PC-3 (cell line): Measurements from ENCODE around the gene SPNS3. TPM values are rescaled to one million over a fixed set of nuclear protein-coding genes. Genes with fewer than 3 reads are reported as not detected.

Experiments used
- ATAC-seq: fragments of 200-7000 bp; cut with Tn5 transposase; 2 replicates; pipeline ENCODE4 v1.9.1; 2020; ENCODE audit warnings: mild to moderate bottlenecking, moderate library complexity
- BruUV-seq: library from RNA; stranded (reverse); fragments of 400-500 nt; replicated peaks from 2 replicates; lab custom pipeline; 2021; lab: Mats Ljungman, UMichigan
- CTCF ChIA-PET: fragments of 300-600 bp; sonication (Branson Sonifier 250); formaldehyde crosslinking; loops from one replicate; lab custom pipeline; 2022; ENCODE audit warnings: antibody characterized with exemption; lab: Charles Lee
- POLR2A ChIA-PET: fragments of 300-600 bp; sonication (Branson Sonifier 250); formaldehyde crosslinking; loops from one replicate; lab custom pipeline; 2022; ENCODE audit warnings: antibody characterized with exemption; ENCODE audit not compliant: unreplicated experiment; lab: Charles Lee
- DNase-seq: peaks from one replicate; pipeline ENCODE4 v3.0.0-alpha.2; 2015
- H2AFZ ChIP-seq: fragments of 300-600 bp; sonication (generic); 2 replicates; pipeline ENCODE4 v1.6.0; 2016; ENCODE audit warnings: antibody characterized with exemption, low read length
- H3F3A ChIP-seq: fragments of 300-600 bp; sonication (generic); one replicate; pipeline ENCODE4 v1.6.0; 2017; ENCODE audit warnings: antibody characterized with exemption, low read length, control low read depth, mild to moderate bottlenecking; ENCODE audit not compliant: unreplicated experiment
- H3K27ac ChIP-seq: fragments of 300-600 bp; sonication (generic); 2 replicates; pipeline ENCODE4 v1.5.1; 2016; ENCODE audit warnings: mild to moderate bottlenecking, low read length
- H3K27me3 ChIP-seq: fragments of 300-600 bp; sonication (generic); 2 replicates; pipeline ENCODE4 v1.6.1; 2016; ENCODE audit warnings: low read length, mixed read lengths
- H3K36me3 ChIP-seq: fragments of 300-600 bp; sonication (generic); 2 replicates; pipeline ENCODE4 v1.6.1; 2016; ENCODE audit warnings: low read depth, mixed run types, low read length, mixed read lengths
- H3K4me1 ChIP-seq: fragments of 300-600 bp; sonication (generic); 2 replicates; pipeline ENCODE4 v1.5.1; 2016; ENCODE audit warnings: low read length; ENCODE audit not compliant: insufficient read depth
- H3K4me2 ChIP-seq: fragments of 300-600 bp; sonication (generic); 2 replicates; pipeline ENCODE4 v1.6.0; 2016; ENCODE audit warnings: low read length
- H3K4me3 ChIP-seq: fragments of 300-600 bp; sonication (generic); 2 replicates; pipeline ENCODE4 v1.5.1; 2016; ENCODE audit warnings: mild to moderate bottlenecking, low read length, mixed read lengths
- H3K79me2 ChIP-seq: fragments of 300-600 bp; sonication (generic); 2 replicates; pipeline ENCODE4 v1.6.1; 2017; ENCODE audit warnings: low read length, mixed read lengths
- H3K9ac ChIP-seq: fragments of 300-600 bp; sonication (generic); 2 replicates; pipeline ENCODE4 v1.6.0; 2016; ENCODE audit warnings: mild to moderate bottlenecking, low read length
- H3K9me2 ChIP-seq: fragments of 300-600 bp; sonication (generic); replicated peaks from 2 replicates; pipeline ENCODE4 v1.6.1; 2016; ENCODE audit warnings: mixed run types, low read length, mixed read lengths
- H3K9me3 ChIP-seq: fragments of 300-600 bp; sonication (generic); 2 replicates; pipeline ENCODE4 v1.6.1; 2016; ENCODE audit warnings: low read length, mixed read lengths
- H4K20me1 ChIP-seq: fragments of 300-600 bp; sonication (generic); 2 replicates; pipeline ENCODE4 v1.6.1; 2016; ENCODE audit warnings: low read length, mixed read lengths
- EZH2 ChIP-seq: fragments of 300-600 bp; sonication (generic); IDR thresholded peaks from one replicate; pipeline ENCODE4 v1.6.1; 2017; ENCODE audit warnings: antibody characterized with exemption, mild to moderate bottlenecking, low read length; ENCODE audit not compliant: unreplicated experiment
- EZH2phosphoT487 ChIP-seq: fragments of 300-600 bp; sonication (generic); IDR thresholded peaks from 2 replicates; pipeline ENCODE4 v1.6.1; 2018; ENCODE audit warnings: mild to moderate bottlenecking, antibody characterized with exemption, low read length, borderline replicate concordance
- intact Hi-C: fragments of 100-400 bp; cut with micrococcal nuclease; formaldehyde crosslinking; loops from 2 replicates; pipeline ENCODE4 v1.9.0; 2023
- total RNA-seq: library from RNA; depleted of rRNA; stranded (reverse); fragments of >200 nt; gene quantifications from 2 replicates; pipeline ENCODE4 v1.2.3, GENCODE V29; 2014
- TF ChIP-seq, protein P1 (sequence below): fragments of 300-600 bp; sonication (generic); conservative IDR thresholded peaks from 2 replicates; pipeline ENCODE4 v1.5.1; 2017; ENCODE audit warnings: antibody characterized with exemption, low read depth, mild to moderate bottlenecking, low read length

The SPNS3 gene
- total RNA-seq, 1 experiment from 2014 or later, result 0.69 TPM

DNA sequence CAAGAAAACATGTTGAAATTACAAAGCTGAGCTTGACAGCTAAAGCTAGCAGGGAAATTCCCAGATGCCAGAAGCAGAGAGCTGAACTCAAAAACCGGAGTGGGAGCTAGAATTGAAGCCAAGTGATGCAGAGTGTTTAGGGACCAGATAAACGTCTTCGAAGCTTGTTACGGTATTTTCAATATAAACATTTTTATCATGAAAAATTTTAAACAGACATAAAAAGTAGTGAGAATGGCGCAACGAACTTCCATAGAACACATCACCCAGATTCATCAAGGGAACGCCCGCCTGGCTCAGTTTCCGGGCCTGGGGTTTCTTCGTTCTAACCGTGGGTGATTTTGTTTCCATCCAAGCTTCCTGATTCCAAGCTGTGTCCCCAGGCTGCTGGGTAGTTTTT, 83.0 kb downstream of the SPNS3 start:
- no peaks in the 10 kb centered on the region for H3F3A ChIP-seq
- no peak overlapping the region for H3K4me2 ChIP-seq
- no TSS peak for BruUV-seq
- ATAC-seq (no peak), DNase-seq (no peak)
- no peak overlapping the region for H3K9ac ChIP-seq
- H3K27me3 ChIP-seq, result no peaks in the 10 kb centered on the region
- no peak overlapping the region for H3K4me3 ChIP-seq
- H3K4me1 ChIP-seq, result peaks cover 20% of the 10 kb centered on the region
- H3K9me3 ChIP-seq, result no peaks in the 10 kb centered on the region
- H2AFZ ChIP-seq, result no peak overlapping the region
- intact Hi-C loops, result no loop called here
- no peak overlapping the region for H3K27ac ChIP-seq
- POLR2A ChIA-PET, result no interaction called here
- no peak for TF ChIP-seq EZH2
- TF ChIP-seq, protein P1, sequence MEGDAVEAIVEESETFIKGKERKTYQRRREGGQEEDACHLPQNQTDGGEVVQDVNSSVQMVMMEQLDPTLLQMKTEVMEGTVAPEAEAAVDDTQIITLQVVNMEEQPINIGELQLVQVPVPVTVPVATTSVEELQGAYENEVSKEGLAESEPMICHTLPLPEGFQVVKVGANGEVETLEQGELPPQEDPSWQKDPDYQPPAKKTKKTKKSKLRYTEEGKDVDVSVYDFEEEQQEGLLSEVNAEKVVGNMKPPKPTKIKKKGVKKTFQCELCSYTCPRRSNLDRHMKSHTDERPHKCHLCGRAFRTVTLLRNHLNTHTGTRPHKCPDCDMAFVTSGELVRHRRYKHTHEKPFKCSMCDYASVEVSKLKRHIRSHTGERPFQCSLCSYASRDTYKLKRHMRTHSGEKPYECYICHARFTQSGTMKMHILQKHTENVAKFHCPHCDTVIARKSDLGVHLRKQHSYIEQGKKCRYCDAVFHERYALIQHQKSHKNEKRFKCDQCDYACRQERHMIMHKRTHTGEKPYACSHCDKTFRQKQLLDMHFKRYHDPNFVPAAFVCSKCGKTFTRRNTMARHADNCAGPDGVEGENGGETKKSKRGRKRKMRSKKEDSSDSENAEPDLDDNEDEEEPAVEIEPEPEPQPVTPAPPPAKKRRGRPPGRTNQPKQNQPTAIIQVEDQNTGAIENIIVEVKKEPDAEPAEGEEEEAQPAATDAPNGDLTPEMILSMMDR, result no peak
- no peaks in the 10 kb centered on the region for H4K20me1 ChIP-seq
- no peaks in the 10 kb centered on the region for H3K79me2 ChIP-seq
- CTCF ChIA-PET, result no interaction called here
- H3K36me3 ChIP-seq, result no peaks in the 10 kb centered on the region
- no peaks in the 10 kb centered on the region for H3K9me2 ChIP-seq

DNA sequence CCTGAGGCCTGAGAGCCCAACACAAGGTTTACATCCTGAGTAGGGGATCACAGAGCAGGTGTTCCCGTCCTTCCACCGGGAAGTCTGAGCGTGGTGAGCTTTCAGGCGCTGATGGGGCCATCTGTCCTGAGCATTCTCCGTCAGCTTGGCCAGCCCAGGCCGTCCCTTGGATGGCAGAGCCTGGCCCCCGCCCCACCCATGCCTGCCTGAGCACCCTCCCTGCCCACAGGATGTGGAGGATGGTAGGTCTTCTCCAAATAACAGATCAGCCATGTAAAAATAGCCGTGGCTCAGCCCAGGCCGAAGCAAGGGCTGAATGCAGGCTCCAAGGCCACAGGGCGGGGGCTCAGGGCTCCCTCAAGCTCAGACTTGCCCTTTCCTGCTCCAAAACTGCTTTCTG, 85.2 kb downstream of the SPNS3 start:
- no peak overlapping the region for H2AFZ ChIP-seq
- no TSS peak for BruUV-seq
- no peaks in the 10 kb centered on the region for H3K9me2 ChIP-seq
- no peak overlapping the region for H3K4me3 ChIP-seq
- H3K79me2 ChIP-seq, result no peaks in the 10 kb centered on the region
- no peaks in the 10 kb centered on the region for H3F3A ChIP-seq
- no peaks in the 10 kb centered on the region for H4K20me1 ChIP-seq
- H3K9me3 ChIP-seq, result no peaks in the 10 kb centered on the region
- TF ChIP-seq, protein P1, result no peak
- no peak for TF ChIP-seq EZH2phosphoT487
- no peak for TF ChIP-seq EZH2
- ChIA-PET POLR2A (no interaction called here), CTCF (no interaction called here)
- no peak overlapping the region for H3K9ac ChIP-seq
- no peak overlapping the region for H3K27ac ChIP-seq
- DNase-seq (no peak), ATAC-seq (no peak)
- no peak overlapping the region for H3K4me2 ChIP-seq
- intact Hi-C loops, result no loop called here
- peaks cover 13% of the 10 kb centered on the region for H3K4me1 ChIP-seq
- no peaks in the 10 kb centered on the region for H3K36me3 ChIP-seq
- no peaks in the 10 kb centered on the region for H3K27me3 ChIP-seq

DNA sequence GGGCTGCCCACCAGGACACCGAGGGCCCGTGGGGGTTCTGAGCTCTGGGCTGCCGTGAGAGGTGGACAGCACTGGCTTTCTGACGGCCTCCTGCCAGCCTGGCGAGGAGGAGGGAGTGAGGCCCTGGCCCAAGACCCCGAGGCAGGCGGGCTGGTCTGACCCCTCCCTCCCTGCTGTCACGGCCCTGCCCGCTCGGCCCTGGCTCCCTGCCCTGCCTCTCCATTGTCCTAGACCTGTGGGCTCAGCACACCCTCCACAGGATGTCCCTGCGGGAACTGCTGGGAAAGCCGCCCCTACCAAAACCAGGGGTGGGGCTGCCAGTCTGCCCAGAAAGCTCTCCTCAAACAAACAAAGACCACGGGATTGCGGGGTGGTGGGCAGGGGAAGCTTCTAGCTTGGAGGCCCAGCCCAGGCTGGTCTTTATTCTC, 85.6 kb downstream of the SPNS3 start:
- POLR2A ChIA-PET, result no interaction called here
- Histone ChIP-seq H3K4me3 (no peak overlapping the region), H3K27ac (no peak overlapping the region), H3F3A (no peaks in the 10 kb centered on the region), H3K4me2 (no peak overlapping the region), H3K36me3 (no peaks in the 10 kb centered on the region), H4K20me1 (no peaks in the 10 kb centered on the region), H3K9me2 (no peaks in the 10 kb centered on the region), H3K4me1 (peaks cover 9% of the 10 kb centered on the region), H3K9ac (no peak overlapping the region), H3K9me3 (no peaks in the 10 kb centered on the region), H3K79me2 (no peaks in the 10 kb centered on the region), H3K27me3 (no peaks in the 10 kb centered on the region), H2AFZ (no peak overlapping the region)
- TF ChIP-seq, protein P1, result no peak
- TF ChIP-seq EZH2, result no peak
- TF ChIP-seq EZH2phosphoT487, result no peak
- ATAC-seq, result no peak
- CTCF ChIA-PET, result no interaction called here
- BruUV-seq, result no TSS peak
- no peak for DNase-seq
- intact Hi-C loops, result no loop called here
